ENCODE data around the gene PMEPA1.

Gene PMEPA1

DNA sequence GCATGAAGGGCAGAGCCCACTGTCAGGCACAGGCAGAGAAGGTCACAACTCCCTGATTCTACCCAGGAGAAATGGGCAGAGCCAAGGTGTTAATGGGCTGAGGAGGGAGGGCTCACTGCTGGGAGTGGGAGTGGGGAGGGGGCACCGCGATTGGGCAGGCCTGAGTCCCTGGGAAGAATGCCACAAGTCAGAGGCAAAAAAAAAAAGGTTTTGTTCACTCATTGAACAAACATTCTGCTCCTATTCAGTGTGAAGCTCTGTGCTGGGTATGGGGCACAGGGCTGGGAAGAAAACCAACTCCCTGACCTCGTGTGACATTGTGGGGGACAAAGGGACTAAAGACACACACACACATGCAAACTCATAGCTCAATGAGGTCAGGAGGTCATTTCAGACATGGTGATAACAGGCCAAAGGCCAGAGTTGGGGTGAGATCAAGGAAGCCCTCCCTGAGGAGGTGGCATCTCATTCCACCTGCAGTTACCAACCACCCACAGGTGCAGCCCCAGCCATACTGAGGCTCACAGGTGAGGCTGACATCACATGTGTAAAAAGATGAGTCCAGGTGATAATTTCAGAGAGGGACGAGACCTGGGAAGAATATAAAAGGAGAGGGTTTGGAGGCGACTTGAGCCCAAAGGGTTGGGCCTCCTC lies 3.2 kb upstream of the PMEPA1 start:
- H3K27me3 ChIP-seq (ENCODE audit: control insufficient read depth in 2 of 2, insufficient read depth in 2 of 2, low read length in 2 of 2), result no peaks in the 10 kb centered on the region
- no peak overlapping the region for H3K27ac ChIP-seq (ENCODE audit: low read depth in 2 of 2, low read length in 2 of 2)
- H3K36me3 ChIP-seq (ENCODE audit: control insufficient read depth in 2 of 2, insufficient read depth in 2 of 2, low read length in 2 of 2), result no peaks in the 10 kb centered on the region
- H3K9me3 ChIP-seq (ENCODE audit: control insufficient read depth in 2 of 2, low read length in 2 of 2), result no peaks in the 10 kb centered on the region
- H3K9ac ChIP-seq (ENCODE audit: low read depth in 1 of 2, low read length in 2 of 2), result no peak overlapping the region
- H3K4me1 ChIP-seq (ENCODE audit: control insufficient read depth in 2 of 2, insufficient read depth in 2 of 2, low read length in 2 of 2), result peaks cover 11 to 23% of the 10 kb centered on the region in 2 donors
- no peak overlapping the region for H3K4me3 ChIP-seq (ENCODE audit: low read length in 2 of 2)

DNA sequence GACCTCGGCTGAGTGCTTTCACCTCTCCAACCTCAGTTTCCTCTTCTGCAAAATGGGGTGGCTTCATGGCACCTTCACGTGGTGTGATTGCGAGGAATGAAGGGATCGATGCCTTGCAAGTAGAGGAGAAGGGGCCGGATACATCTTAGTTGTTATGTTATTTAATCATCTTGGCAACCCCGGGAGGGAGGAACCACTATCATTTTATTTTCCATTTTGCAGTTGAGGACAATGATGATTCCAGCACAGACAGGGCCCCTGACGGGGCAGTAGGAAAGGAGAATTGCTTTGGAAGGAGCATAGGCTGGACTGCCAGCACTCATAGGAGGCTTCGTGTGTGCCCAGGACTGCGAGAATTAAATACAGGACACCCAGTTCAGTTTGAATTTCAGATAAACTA lies 2.5 kb upstream of the PMEPA1 start:
- Histone ChIP-seq H3K4me1 (ENCODE audit: control insufficient read depth in 2 of 2, insufficient read depth in 2 of 2, low read length in 2 of 2) (peaks cover 11 to 24% of the 10 kb centered on the region in 2 donors), H3K9me3 (ENCODE audit: control insufficient read depth in 2 of 2, low read length in 2 of 2) (no peaks in the 10 kb centered on the region), H3K36me3 (ENCODE audit: control insufficient read depth in 2 of 2, insufficient read depth in 2 of 2, low read length in 2 of 2) (no peaks in the 10 kb centered on the region), H3K4me3 (ENCODE audit: low read length in 2 of 2) (no peak overlapping the region), H3K27ac (ENCODE audit: low read depth in 2 of 2, low read length in 2 of 2) (no peak overlapping the region), H3K9ac (ENCODE audit: low read depth in 1 of 2, low read length in 2 of 2) (no peak overlapping the region), H3K27me3 (ENCODE audit: control insufficient read depth in 2 of 2, insufficient read depth in 2 of 2, low read length in 2 of 2) (no peaks in the 10 kb centered on the region)

DNA sequence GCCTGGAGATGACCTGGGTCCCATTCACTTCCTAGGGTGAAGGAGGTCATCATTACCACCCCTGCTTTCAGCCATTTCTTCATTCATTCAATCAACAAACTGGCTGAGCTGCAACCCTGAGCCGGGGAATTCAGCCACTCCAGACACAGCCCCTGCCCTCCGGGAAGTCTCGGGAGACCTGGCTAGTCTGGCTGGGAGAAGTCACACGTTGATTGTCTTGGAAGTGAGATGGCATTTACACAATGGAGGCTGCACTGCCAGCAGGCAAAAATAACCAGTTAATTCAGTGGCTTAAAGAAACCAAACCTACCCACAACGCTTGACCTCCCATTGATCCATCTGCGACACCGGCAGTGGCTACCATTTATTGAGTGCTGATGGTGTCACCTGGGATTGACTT lies 2.0 kb upstream of the PMEPA1 start:
- Histone ChIP-seq H3K4me3 (ENCODE audit: low read length in 2 of 2) (no peak overlapping the region), H3K27ac (ENCODE audit: low read depth in 2 of 2, low read length in 2 of 2) (no peak overlapping the region)

GRCh38 chr20:57711311-57711712 lies 1.5 kb upstream of the PMEPA1 start:
- no peaks in the 10 kb centered on the region for H3K9me3 ChIP-seq (ENCODE audit: control insufficient read depth in 2 of 2, low read length in 2 of 2)
- no peak overlapping the region for H3K27ac ChIP-seq (ENCODE audit: low read depth in 2 of 2, low read length in 2 of 2)
- H3K36me3 ChIP-seq (ENCODE audit: control insufficient read depth in 2 of 2, insufficient read depth in 2 of 2, low read length in 2 of 2), result no peaks in the 10 kb centered on the region
- no peaks in the 10 kb centered on the region for H3K27me3 ChIP-seq (ENCODE audit: control insufficient read depth in 2 of 2, insufficient read depth in 2 of 2, low read length in 2 of 2)
- H3K4me3 ChIP-seq (ENCODE audit: low read length in 2 of 2), result peak overlapping the region in 1 of 2 donors; percentile 89
- H3K4me1 ChIP-seq (ENCODE audit: control insufficient read depth in 2 of 2, insufficient read depth in 2 of 2, low read length in 2 of 2), result peaks cover 11 to 24% of the 10 kb centered on the region in 2 donors
- peak overlapping the region in 1 of 2 donors; percentile 52 for H3K9ac ChIP-seq (ENCODE audit: low read depth in 1 of 2, low read length in 2 of 2)

More for the DNA sequence above, 2.0 kb upstream of the PMEPA1 start:
- Histone ChIP-seq H3K4me1 (ENCODE audit: control insufficient read depth in 2 of 2, insufficient read depth in 2 of 2, low read length in 2 of 2) (peaks cover 11 to 24% of the 10 kb centered on the region in 2 donors), H3K9ac (ENCODE audit: low read depth in 1 of 2, low read length in 2 of 2) (no peak overlapping the region), H3K27me3 (ENCODE audit: control insufficient read depth in 2 of 2, insufficient read depth in 2 of 2, low read length in 2 of 2) (no peaks in the 10 kb centered on the region), H3K36me3 (ENCODE audit: control insufficient read depth in 2 of 2, insufficient read depth in 2 of 2, low read length in 2 of 2) (no peaks in the 10 kb centered on the region), H3K9me3 (ENCODE audit: control insufficient read depth in 2 of 2, low read length in 2 of 2) (no peaks in the 10 kb centered on the region)

GRCh38 chr20:57710841-57711240 lies 1.0 kb upstream of the PMEPA1 start:
- Histone ChIP-seq H3K36me3 (ENCODE audit: control insufficient read depth in 2 of 2, insufficient read depth in 2 of 2, low read length in 2 of 2) (no peaks in the 10 kb centered on the region), H3K27ac (ENCODE audit: low read depth in 2 of 2, low read length in 2 of 2) (peak overlapping the region in 1 of 2 donors; percentile 89), H3K9me3 (ENCODE audit: control insufficient read depth in 2 of 2, low read length in 2 of 2) (no peaks in the 10 kb centered on the region), H3K4me1 (ENCODE audit: control insufficient read depth in 2 of 2, insufficient read depth in 2 of 2, low read length in 2 of 2) (peaks cover 11 to 24% of the 10 kb centered on the region in 2 donors), H3K4me3 (ENCODE audit: low read length in 2 of 2) (peak overlapping the region; percentile 76 to 89), H3K9ac (ENCODE audit: low read depth in 1 of 2, low read length in 2 of 2) (peak overlapping the region; percentile 90 to 94), H3K27me3 (ENCODE audit: control insufficient read depth in 2 of 2, insufficient read depth in 2 of 2, low read length in 2 of 2) (no peaks in the 10 kb centered on the region)

DNA sequence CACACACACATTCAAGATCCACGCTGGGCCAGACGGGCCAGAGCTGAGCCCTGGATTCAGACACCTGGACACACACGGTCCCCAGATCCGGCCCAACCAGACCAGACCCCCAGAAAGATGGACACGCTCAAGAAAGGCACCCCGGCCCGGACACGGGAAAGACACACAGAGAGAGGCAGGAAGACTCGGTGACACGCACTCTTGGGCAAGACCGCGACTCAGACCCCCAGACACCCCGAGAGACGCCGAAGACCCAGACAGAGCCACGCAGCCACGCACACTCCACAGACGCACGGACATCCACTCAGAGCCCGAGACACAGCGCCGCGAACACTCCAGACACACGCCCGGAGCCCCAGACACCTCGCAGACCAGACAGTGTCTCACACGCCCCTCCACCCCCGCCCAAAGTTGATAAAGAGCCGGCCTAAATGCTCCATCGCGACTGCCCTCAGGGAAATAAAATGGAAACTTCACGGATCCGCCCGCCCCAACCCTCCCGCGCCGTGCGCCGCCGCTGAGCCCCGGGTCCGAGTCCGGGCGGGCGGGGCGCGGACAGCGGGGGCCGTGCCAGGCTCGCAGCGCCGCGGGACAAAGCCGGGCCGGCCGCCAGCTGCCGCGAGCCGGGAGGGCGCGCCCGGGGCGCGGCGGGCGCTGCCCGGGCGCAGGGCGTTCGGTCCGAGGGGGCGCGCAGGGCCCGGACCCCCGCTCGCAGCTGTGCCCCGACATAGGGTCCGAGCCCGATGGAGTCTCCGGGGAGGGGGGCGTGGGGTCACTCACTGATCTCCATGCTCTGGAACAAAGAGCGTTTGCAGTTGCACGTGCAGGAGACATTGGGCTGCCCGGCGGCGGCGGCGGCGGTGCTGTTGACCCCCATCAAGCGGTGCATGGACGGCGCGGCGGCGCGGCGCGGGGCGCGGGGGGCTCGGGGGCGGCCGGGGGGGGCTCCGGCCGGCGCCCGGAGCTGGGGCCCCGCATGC lies 831 bp downstream of the PMEPA1 start:
- peaks cover 11 to 24% of the 10 kb centered on the region in 2 donors for H3K4me1 ChIP-seq (ENCODE audit: control insufficient read depth in 2 of 2, insufficient read depth in 2 of 2, low read length in 2 of 2)
- peak overlapping the region; percentile 35 to 58 for H3K27ac ChIP-seq (ENCODE audit: low read depth in 2 of 2, low read length in 2 of 2)
- H3K9ac ChIP-seq (ENCODE audit: low read depth in 1 of 2, low read length in 2 of 2), result peak overlapping the region; percentile 70 to 85
- no peaks in the 10 kb centered on the region for H3K36me3 ChIP-seq (ENCODE audit: control insufficient read depth in 2 of 2, insufficient read depth in 2 of 2, low read length in 2 of 2)
- H3K9me3 ChIP-seq (ENCODE audit: control insufficient read depth in 2 of 2, low read length in 2 of 2), result no peaks in the 10 kb centered on the region
- H3K4me3 ChIP-seq (ENCODE audit: low read length in 2 of 2), result peak overlapping the region; percentile 76
- H3K27me3 ChIP-seq (ENCODE audit: control insufficient read depth in 2 of 2, insufficient read depth in 2 of 2, low read length in 2 of 2), result no peaks in the 10 kb centered on the region

DNA sequence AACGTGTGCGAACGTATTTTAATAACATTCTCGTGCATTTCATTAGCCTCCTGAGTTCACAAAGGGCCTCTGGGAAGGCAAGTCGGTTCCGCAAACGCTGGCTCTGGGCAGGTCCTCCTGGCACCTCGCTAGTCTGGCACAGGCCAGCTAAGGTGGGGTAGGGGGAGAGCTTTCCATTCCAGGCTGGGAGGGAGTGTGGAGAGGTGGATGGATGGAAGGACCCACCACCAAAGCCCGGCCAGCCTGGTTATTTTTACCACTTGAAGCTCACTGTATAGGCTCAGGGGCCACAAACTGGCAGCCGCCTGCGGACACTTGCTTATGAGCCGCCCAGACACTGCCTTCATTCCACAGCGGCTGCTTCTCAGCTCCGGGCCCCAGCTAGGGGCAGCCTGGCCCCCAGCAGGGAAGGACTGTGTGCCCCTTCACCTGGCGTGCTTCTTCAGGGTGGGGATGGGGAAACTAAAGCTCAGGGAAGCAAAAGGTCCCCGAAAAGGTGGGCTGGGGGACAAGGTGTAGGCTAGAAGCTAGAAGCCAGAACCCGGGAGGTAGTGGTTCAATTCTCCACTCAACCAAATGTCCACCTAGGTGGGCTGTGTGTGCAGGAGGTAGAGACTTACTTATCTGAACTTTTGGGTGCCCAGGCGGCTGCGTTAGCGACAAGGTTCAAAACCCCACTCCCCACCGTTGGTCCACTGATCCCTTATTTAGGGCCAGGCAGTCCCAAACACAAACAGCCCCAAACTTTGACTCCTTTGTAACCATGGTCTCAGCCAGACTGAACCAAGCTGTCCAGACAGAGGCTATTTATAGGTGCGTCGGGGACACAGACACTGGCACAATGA lies 1.7 kb downstream of the PMEPA1 start:
- Histone ChIP-seq H3K27me3 (ENCODE audit: control insufficient read depth in 2 of 2, insufficient read depth in 2 of 2, low read length in 2 of 2) (no peaks in the 10 kb centered on the region), H3K27ac (ENCODE audit: low read depth in 2 of 2, low read length in 2 of 2) (peak overlapping the region; percentile 16 to 58), H3K4me1 (ENCODE audit: control insufficient read depth in 2 of 2, insufficient read depth in 2 of 2, low read length in 2 of 2) (peaks cover 11 to 24% of the 10 kb centered on the region in 2 donors), H3K9me3 (ENCODE audit: control insufficient read depth in 2 of 2, low read length in 2 of 2) (no peaks in the 10 kb centered on the region), H3K4me3 (ENCODE audit: low read length in 2 of 2) (peak overlapping the region; percentile 74 to 76), H3K9ac (ENCODE audit: low read depth in 1 of 2, low read length in 2 of 2) (peak overlapping the region; percentile 70 to 85), H3K36me3 (ENCODE audit: control insufficient read depth in 2 of 2, insufficient read depth in 2 of 2, low read length in 2 of 2) (no peaks in the 10 kb centered on the region)

- Histone ChIP-seq H3K36me3 (ENCODE audit: control insufficient read depth in 2 of 2, insufficient read depth in 2 of 2, low read length in 2 of 2) (no peaks in the 10 kb centered on the region), H3K9ac (ENCODE audit: low read depth in 1 of 2, low read length in 2 of 2) (no peak overlapping the region), H3K4me3 (ENCODE audit: low read length in 2 of 2) (peak overlapping the region in 1 of 2 donors; percentile 76), H3K27ac (ENCODE audit: low read depth in 2 of 2, low read length in 2 of 2) (peak overlapping the region in 1 of 2 donors; percentile 16), H3K9me3 (ENCODE audit: control insufficient read depth in 2 of 2, low read length in 2 of 2) (no peaks in the 10 kb centered on the region), H3K27me3 (ENCODE audit: control insufficient read depth in 2 of 2, insufficient read depth in 2 of 2, low read length in 2 of 2) (no peaks in the 10 kb centered on the region), H3K4me1 (ENCODE audit: control insufficient read depth in 2 of 2, insufficient read depth in 2 of 2, low read length in 2 of 2) (peaks cover 11 to 24% of the 10 kb centered on the region in 2 donors)
Observed at GRCh38 chr20:57707320-57707719, 2.5 kb downstream of the PMEPA1 start.

DNA sequence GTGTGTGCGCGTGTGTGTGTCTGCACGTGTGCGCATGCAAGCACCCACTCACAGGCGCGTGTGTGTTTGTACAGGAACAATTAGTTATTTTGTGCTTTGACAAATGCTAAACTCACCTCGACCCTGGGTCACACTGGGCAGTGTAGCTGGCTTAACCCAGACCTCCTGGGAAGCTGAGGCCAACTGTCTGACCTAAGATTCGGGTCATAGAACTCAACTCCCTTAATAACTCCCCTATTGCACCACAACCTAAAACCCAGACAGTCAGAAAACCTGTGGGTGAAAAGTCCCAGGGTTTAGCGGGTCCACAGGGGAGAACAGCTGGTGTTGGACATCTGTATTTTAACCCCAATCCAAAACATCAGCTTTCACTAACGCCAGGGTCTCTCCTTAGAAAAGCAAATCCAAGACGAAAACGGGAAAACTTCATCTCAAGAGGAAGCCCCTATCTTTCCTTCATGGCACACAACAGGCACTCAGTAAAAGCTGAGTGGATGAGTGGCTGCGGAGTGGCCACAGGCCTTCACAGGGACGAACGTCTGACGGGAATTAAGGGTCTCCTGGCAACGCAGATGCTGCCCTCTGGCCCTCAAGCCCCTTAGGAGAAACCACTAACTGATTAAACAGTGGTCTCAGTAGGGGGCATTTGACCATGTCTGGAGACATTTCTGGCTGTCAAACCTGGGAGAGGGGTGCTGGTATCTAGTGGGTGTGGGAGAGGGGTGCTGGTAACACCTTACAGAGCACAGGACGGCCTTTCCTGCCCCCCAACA lies 4.5 kb downstream of the PMEPA1 start:
- no peak overlapping the region for H3K9ac ChIP-seq (ENCODE audit: low read depth in 1 of 2, low read length in 2 of 2)
- no peak overlapping the region for H3K4me3 ChIP-seq (ENCODE audit: low read length in 2 of 2)
- no peaks in the 10 kb centered on the region for H3K36me3 ChIP-seq (ENCODE audit: control insufficient read depth in 2 of 2, insufficient read depth in 2 of 2, low read length in 2 of 2)
- no peak overlapping the region for H3K27ac ChIP-seq (ENCODE audit: low read depth in 2 of 2, low read length in 2 of 2)
- peaks cover 2 to 14% of the 10 kb centered on the region in 2 donors for H3K4me1 ChIP-seq (ENCODE audit: control insufficient read depth in 2 of 2, insufficient read depth in 2 of 2, low read length in 2 of 2)
- no peaks in the 10 kb centered on the region for H3K9me3 ChIP-seq (ENCODE audit: control insufficient read depth in 2 of 2, low read length in 2 of 2)
- no peaks in the 10 kb centered on the region for H3K27me3 ChIP-seq (ENCODE audit: control insufficient read depth in 2 of 2, insufficient read depth in 2 of 2, low read length in 2 of 2)

All from mucosa of rectum (tissue), 2 donors.